ENCODE data around the gene PTPN9.
"Not testable (repeated sequence)": the region's sequence is repeated elsewhere in the genome, so short reads cannot be mapped to it uniquely, and the experiment has no call there.

PTPN9 gene

DNA sequence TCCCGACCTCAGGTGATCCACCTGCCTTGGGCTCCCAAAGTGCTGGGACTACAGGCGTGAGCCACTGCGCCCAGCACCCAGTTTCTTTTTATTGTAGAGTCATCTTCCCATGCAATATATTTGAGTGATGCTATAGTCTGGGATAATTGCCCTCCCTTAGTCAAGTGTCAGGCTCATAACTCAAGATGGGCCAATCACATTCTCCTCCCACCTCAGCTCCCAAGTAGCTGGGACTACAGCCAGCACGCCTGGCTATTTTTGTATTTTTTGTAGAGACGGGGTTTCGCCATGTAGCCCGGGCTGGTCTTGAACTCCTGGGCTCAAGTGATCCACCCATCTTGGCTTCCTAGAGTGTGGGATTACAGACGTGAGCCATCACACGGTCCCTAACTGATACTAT, 15.2 kb upstream of the PTPN9 start:
- Histone ChIP-seq H3K9me3 (ENCODE audit: control insufficient read depth, insufficient read depth, low read length) (no peaks in the 10 kb centered on the region), H3K9ac (ENCODE audit: low read depth, low read length) (no peak overlapping the region), H3K36me3 (ENCODE audit: insufficient read depth, low read length) (peaks cover 5% of the 10 kb centered on the region; the same call in 1 of the 2 replicates), H3K4me1 (ENCODE audit: insufficient read depth, low read length) (no peaks in the 10 kb centered on the region)

- no peak overlapping the region for H3K9ac ChIP-seq (ENCODE audit: low read depth, low read length)
- H3K4me1 ChIP-seq (ENCODE audit: insufficient read depth, low read length), result no peaks in the 10 kb centered on the region
- H3K9me3 ChIP-seq (ENCODE audit: control insufficient read depth, insufficient read depth, low read length), result no peaks in the 10 kb centered on the region
- no peaks in the 10 kb centered on the region; the same call in 1 of the 2 replicates for H3K36me3 ChIP-seq (ENCODE audit: insufficient read depth, low read length)
These were observed 12.7 kb upstream of the PTPN9 start for GRCh38 chr15:75591655-75592364.

DNA sequence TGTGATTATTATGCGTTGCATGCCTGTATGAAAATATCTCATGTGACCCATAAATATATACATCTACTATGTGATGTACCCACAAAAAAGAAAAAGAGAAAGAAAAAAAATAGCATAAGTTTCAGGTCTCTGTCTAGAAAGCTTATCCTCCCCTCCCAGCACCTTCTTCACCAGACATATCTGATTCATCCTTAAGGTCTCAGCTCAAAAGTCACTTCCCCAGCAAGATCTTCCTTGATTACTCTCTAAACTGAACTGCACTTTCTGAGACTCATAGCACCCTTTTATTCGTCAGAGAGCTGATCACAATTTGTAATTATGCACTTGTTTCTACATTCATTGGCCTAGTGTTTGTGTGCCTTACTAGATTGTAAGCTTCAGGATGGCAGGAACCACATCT, 11.1 kb upstream of the PTPN9 start:
- Histone ChIP-seq H3K4me1 (ENCODE audit: insufficient read depth, low read length) (no peaks in the 10 kb centered on the region), H3K36me3 (ENCODE audit: insufficient read depth, low read length) (no peaks in the 10 kb centered on the region; the same call in 1 of the 2 replicates), H3K9ac (ENCODE audit: low read depth, low read length) (no peak overlapping the region), H3K9me3 (ENCODE audit: control insufficient read depth, insufficient read depth, low read length) (no peaks in the 10 kb centered on the region)

DNA sequence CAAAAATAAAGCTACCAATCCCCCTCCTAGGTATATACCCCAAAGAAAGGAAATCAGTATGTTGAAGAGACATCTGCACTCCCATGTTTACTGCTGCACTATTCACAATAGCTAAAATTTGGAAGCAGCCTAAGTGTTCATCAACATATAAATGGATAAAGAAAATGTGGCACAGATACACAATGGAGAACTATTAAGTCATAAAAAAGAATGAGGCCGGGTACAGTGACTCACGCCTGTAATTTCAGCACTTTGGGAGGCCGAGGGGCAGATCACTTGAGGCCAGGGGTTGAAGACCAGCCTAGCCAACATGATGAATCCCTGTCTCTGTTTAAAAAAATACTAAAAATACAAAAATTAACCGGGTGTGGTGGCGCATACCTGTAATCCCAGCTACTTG, 10.0 kb upstream of the PTPN9 start:
- H3K4me1 ChIP-seq (ENCODE audit: insufficient read depth, low read length), result peaks cover 2% of the 10 kb centered on the region; the same call in 1 of the 2 replicates
- no peak overlapping the region for H3K9ac ChIP-seq (ENCODE audit: low read depth, low read length)
- no peaks in the 10 kb centered on the region for H3K9me3 ChIP-seq (ENCODE audit: control insufficient read depth, insufficient read depth, low read length)
- H3K36me3 ChIP-seq (ENCODE audit: insufficient read depth, low read length), result no peaks in the 10 kb centered on the region; the same call in 1 of the 2 replicates

GRCh38 chr15:75586422-75586821, 7.3 kb upstream of the PTPN9 start:
- not testable (repeated sequence) for H3K36me3 ChIP-seq (ENCODE audit: insufficient read depth, low read length); H3K9ac ChIP-seq (ENCODE audit: low read depth, low read length); H3K4me1 ChIP-seq (ENCODE audit: insufficient read depth, low read length); H3K9me3 ChIP-seq (ENCODE audit: control insufficient read depth, insufficient read depth, low read length)

GRCh38 chr15:75584121-75584520, 5.0 kb upstream of the PTPN9 start:
- Histone ChIP-seq H3K9ac (ENCODE audit: low read depth, low read length) (no peak overlapping the region), H3K9me3 (ENCODE audit: control insufficient read depth, insufficient read depth, low read length) (no peaks in the 10 kb centered on the region), H3K4me1 (ENCODE audit: insufficient read depth, low read length) (peaks cover 4% of the 10 kb centered on the region; the same call in 1 of the 2 replicates), H3K36me3 (ENCODE audit: insufficient read depth, low read length) (no peaks in the 10 kb centered on the region)

- Histone ChIP-seq H3K4me1 (ENCODE audit: insufficient read depth, low read length) (peaks cover 4% of the 10 kb centered on the region; the same call in 1 of the 2 replicates), H3K9ac (ENCODE audit: low read depth, low read length) (no peak overlapping the region), H3K9me3 (ENCODE audit: control insufficient read depth, insufficient read depth, low read length) (no peaks in the 10 kb centered on the region), H3K36me3 (ENCODE audit: insufficient read depth, low read length) (no peaks in the 10 kb centered on the region)
These were observed 4.6 kb upstream of the PTPN9 start for GRCh38 chr15:75583701-75584100.

DNA sequence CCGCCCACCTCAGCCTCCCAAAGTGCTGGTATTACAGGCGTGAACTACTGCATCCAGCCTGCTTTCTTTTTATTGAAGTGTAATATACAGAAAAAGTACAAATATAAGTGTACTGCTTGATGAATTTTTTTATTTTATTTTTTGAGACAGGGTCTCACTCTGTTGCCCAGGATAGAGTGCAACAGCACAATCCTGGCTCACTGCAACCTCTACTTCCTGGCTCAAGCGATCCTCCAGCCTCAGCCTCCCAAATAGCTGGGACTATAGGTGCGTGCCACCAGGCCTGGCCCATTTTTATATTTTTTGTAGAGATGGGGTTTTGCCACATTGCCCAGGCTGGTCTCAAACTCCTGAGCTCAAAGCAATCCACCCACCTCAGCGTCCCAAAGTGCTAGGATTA, 3.8 kb upstream of the PTPN9 start:
- not testable (repeated sequence) for H3K9me3 ChIP-seq (ENCODE audit: control insufficient read depth, insufficient read depth, low read length); H3K4me1 ChIP-seq (ENCODE audit: insufficient read depth, low read length)

GRCh38 chr15:75578173-75578947, 755 bp downstream of the PTPN9 start:
- H3K9me3 ChIP-seq (ENCODE audit: control insufficient read depth, insufficient read depth, low read length), result no peaks in the 10 kb centered on the region
- no peaks in the 10 kb centered on the region for H3K36me3 ChIP-seq (ENCODE audit: insufficient read depth, low read length)
- H3K4me1 ChIP-seq (ENCODE audit: insufficient read depth, low read length), result peaks cover 8% of the 10 kb centered on the region
- H3K9ac ChIP-seq (ENCODE audit: low read depth, low read length), result peak overlapping the region; percentile 73

More for the DNA sequence above, 3.8 kb upstream of the PTPN9 start:
- not testable (repeated sequence) for H3K36me3 ChIP-seq (ENCODE audit: insufficient read depth, low read length); H3K9ac ChIP-seq (ENCODE audit: low read depth, low read length)

GRCh38 chr15:75577401-75578172, 1.5 kb downstream of the PTPN9 start:
- peaks cover 16% of the 10 kb centered on the region for H3K4me1 ChIP-seq (ENCODE audit: insufficient read depth, low read length)
- H3K9me3 ChIP-seq (ENCODE audit: control insufficient read depth, insufficient read depth, low read length), result no peaks in the 10 kb centered on the region
- H3K9ac ChIP-seq (ENCODE audit: low read depth, low read length), result peak overlapping the region; percentile 73
- H3K36me3 ChIP-seq (ENCODE audit: insufficient read depth, low read length), result no peaks in the 10 kb centered on the region

- Histone ChIP-seq H3K4me1 (ENCODE audit: insufficient read depth, low read length) (peaks cover 17% of the 10 kb centered on the region), H3K9me3 (ENCODE audit: control insufficient read depth, insufficient read depth, low read length) (no peaks in the 10 kb centered on the region), H3K36me3 (ENCODE audit: insufficient read depth, low read length) (no peaks in the 10 kb centered on the region), H3K9ac (ENCODE audit: low read depth, low read length) (no peak overlapping the region)
These were observed 5.3 kb downstream of the PTPN9 start for GRCh38 chr15:75573648-75574384.

DNA sequence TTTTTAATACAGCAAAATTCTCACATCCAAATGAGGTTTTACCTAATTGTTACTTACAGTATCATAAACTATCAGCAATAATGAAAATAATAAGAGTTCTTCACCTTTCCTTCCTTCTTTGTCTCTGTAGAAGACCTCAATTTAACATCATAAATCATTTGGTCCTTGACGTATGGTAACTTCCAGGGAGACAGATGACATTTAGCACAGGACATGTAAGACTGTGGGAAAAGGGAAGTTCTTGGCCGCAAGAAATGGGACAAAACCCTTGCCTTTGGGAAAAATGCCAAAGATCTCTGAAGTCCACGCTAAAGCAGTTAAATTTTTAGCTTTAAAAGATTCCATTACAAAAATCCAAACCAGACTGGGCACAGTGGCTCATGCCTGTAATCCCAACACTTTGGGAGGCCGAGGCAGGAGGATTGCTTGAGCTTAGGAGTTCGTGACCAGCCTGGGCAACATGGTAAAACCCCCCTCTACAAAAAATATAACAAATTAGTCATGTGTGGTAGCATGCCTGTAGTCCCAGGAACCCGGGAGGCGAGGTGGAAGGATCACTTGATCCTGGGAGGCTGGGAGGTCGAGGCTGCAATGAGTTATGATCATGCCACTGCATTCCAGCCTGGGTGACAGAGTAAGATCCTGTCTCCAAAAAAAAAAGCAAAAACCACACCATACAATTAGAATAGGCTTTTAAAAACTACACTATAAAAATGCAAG, 8.8 kb downstream of the PTPN9 start:
- H3K4me1 ChIP-seq (ENCODE audit: insufficient read depth, low read length), result peaks cover 21% of the 10 kb centered on the region
- no peaks in the 10 kb centered on the region for H3K36me3 ChIP-seq (ENCODE audit: insufficient read depth, low read length)
- no peaks in the 10 kb centered on the region for H3K9me3 ChIP-seq (ENCODE audit: control insufficient read depth, insufficient read depth, low read length)
- no peak overlapping the region for H3K9ac ChIP-seq (ENCODE audit: low read depth, low read length)

DNA sequence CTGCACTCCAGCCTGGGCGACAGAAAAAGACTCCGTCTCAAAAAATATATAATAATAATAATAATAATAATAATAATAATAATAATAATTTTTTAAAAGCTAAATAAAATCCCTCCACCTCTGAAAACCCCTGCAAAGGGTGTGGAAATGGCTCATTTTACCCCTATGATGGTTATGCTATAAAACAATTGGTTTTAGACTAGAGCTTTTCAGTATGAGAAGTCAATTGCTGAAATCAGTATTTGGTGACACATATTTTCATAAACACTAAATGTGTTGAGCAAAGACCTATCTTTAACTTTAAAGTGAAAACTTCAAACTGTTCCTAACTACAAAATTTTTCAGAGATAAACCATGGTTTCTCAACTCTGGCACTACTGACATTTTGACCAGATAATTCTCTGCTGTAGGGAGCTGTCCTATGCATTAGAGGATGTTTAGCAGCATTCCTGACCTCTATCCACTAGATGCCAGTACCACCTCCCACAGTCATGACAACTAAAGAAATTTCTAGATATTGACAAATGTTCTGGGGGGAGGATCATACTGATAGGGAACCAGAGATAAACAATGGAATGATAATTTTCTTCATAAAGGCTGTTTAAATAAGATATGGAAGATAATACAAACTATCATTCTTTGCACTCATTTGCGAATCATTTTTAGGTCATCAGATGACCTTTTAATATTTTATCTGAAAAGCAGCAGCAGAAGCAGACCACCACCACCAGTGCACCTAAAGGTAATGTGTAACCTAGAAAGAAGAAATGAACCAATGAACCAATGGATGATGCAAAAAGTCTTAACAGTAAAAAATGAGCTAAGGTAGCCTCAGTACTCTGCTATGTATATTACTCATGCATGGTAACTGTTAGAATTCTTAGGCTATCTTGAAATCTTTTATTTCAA, 13.8 kb downstream of the PTPN9 start:
- Histone ChIP-seq H3K9ac (ENCODE audit: low read depth, low read length) (no peak overlapping the region), H3K9me3 (ENCODE audit: control insufficient read depth, insufficient read depth, low read length) (no peaks in the 10 kb centered on the region), H3K4me1 (ENCODE audit: insufficient read depth, low read length) (peaks cover 4% of the 10 kb centered on the region), H3K36me3 (ENCODE audit: insufficient read depth, low read length) (no peaks in the 10 kb centered on the region)

Data from ES-I3 (cell line).